H9 (cell line): ENCODE measurements around the gene NARF. TPM values are rescaled to one million over a fixed set of nuclear protein-coding genes. Genes with fewer than 3 reads are reported as not detected.

Source experiments
- DNase-seq: peaks from one replicate; pipeline ENCODE4 v3.0.0-alpha.2; 2017
- H2AFZ ChIP-seq: one replicate; pipeline ENCODE4 v1.6.1; 2013; ENCODE audit warnings: mild to moderate bottlenecking, low read length, control low read depth, moderate library complexity
- H2AK5ac ChIP-seq: 2 replicates; pipeline ENCODE4 v1.6.1; 2013; ENCODE audit warnings: low read length, control low read depth, mixed read lengths; ENCODE audit not compliant: insufficient read length
- H2BK120ac ChIP-seq: one replicate; pipeline ENCODE4 v1.6.1; 2013; ENCODE audit warnings: low read depth, mild to moderate bottlenecking, low read length, control low read depth, inconsistent platforms; ENCODE audit not compliant: poor library complexity, severe bottlenecking
- H2BK12ac ChIP-seq: 2 replicates; pipeline ENCODE4 v1.6.1; 2013; ENCODE audit warnings: low read length, control low read depth, mixed read lengths, low read depth; ENCODE audit not compliant: insufficient read length
- H2BK15ac ChIP-seq: 2 replicates; pipeline ENCODE4 v1.6.1; 2013; ENCODE audit warnings: low read depth, low read length, control low read depth
- H2BK20ac ChIP-seq: one replicate; pipeline ENCODE4 v1.6.1; 2013; ENCODE audit warnings: low read depth, mild to moderate bottlenecking, low read length, control low read depth, inconsistent platforms; ENCODE audit not compliant: poor library complexity, severe bottlenecking
- H2BK5ac ChIP-seq: 2 replicates; pipeline ENCODE4 v1.6.1; 2013; ENCODE audit warnings: low read length, control low read depth, mixed read lengths; ENCODE audit not compliant: insufficient read length
- H3K14ac ChIP-seq: 2 replicates; pipeline ENCODE4 v1.6.1; 2013; ENCODE audit warnings: low read length, control low read depth; ENCODE audit not compliant: insufficient read depth
- H3K18ac ChIP-seq: 2 replicates; pipeline ENCODE4 v1.6.1; 2013; ENCODE audit warnings: low read depth, mild to moderate bottlenecking, mixed read lengths, low read length, control low read depth; ENCODE audit not compliant: insufficient read length
- H3K23ac ChIP-seq: 2 replicates; pipeline ENCODE4 v1.6.1; 2013; ENCODE audit warnings: low read length, control low read depth, mixed read lengths, low read depth; ENCODE audit not compliant: insufficient read length
- H3K23me2 ChIP-seq: 2 replicates; pipeline ENCODE4 v1.6.1; 2013; ENCODE audit warnings: low read depth, mild to moderate bottlenecking, mixed read lengths, low read length, control low read depth; ENCODE audit not compliant: insufficient read length, poor library complexity, severe bottlenecking
- H3K27ac ChIP-seq: 2 replicates; pipeline ENCODE4 v1.5.1; 2013; ENCODE audit warnings: low read length, control low read depth, mixed read lengths, low read depth; ENCODE audit not compliant: insufficient read length
- H3K27me3 ChIP-seq: 2 replicates; pipeline ENCODE4 v1.6.1; 2013; ENCODE audit warnings: low read length, control low read depth, inconsistent platforms; ENCODE audit not compliant: insufficient read depth
- H3K4ac ChIP-seq: 2 replicates; pipeline ENCODE4 v1.6.1; 2013; ENCODE audit warnings: low read depth, mild to moderate bottlenecking, control low read depth, inconsistent platforms, low read length, moderate library complexity
- H3K4me1 ChIP-seq: 2 replicates; pipeline ENCODE4 v1.6.1; 2013; ENCODE audit warnings: low read length, control low read depth, inconsistent platforms; ENCODE audit not compliant: insufficient read depth
- H3K4me2 ChIP-seq: 2 replicates; pipeline ENCODE4 v1.6.1; 2013; ENCODE audit warnings: low read length, control low read depth, mixed read lengths; ENCODE audit not compliant: insufficient read length, insufficient read depth
- H3K56ac ChIP-seq: 2 replicates; pipeline ENCODE4 v1.6.1; 2013; ENCODE audit warnings: low read depth, mild to moderate bottlenecking, mixed read lengths, low read length, control low read depth; ENCODE audit not compliant: insufficient read length
- H3K79me1 ChIP-seq: 2 replicates; pipeline ENCODE4 v1.6.1; 2013; ENCODE audit warnings: low read depth, mild to moderate bottlenecking, moderate library complexity, low read length, control low read depth, inconsistent platforms; ENCODE audit not compliant: insufficient read depth, poor library complexity, severe bottlenecking
- H3K79me2 ChIP-seq: 2 replicates; pipeline ENCODE4 v1.6.1; 2013; ENCODE audit warnings: low read length, control low read depth, inconsistent platforms; ENCODE audit not compliant: insufficient read depth
- H3K9ac ChIP-seq: 2 replicates; pipeline ENCODE4 v1.6.1; 2013; ENCODE audit warnings: low read length, control low read depth, mixed read lengths; ENCODE audit not compliant: insufficient read length; ENCODE audit errors: extremely low read depth
- H3K9me3 ChIP-seq: one replicate; pipeline ENCODE4 v1.6.1; 2013; ENCODE audit warnings: low read depth, low read length, inconsistent platforms; ENCODE audit not compliant: control insufficient read depth
- H3T11ph ChIP-seq: one replicate; pipeline ENCODE4 v1.6.1; 2013; ENCODE audit warnings: mild to moderate bottlenecking, low read length, control low read depth, inconsistent platforms
- H4K20me1 ChIP-seq: one replicate; pipeline ENCODE4 v1.6.1; 2013; ENCODE audit not compliant: control insufficient read depth, insufficient read length, insufficient read depth
- H4K5ac ChIP-seq: 2 replicates; pipeline ENCODE4 v1.6.1; 2013; ENCODE audit warnings: low read depth, mild to moderate bottlenecking, mixed read lengths, low read length, control low read depth; ENCODE audit not compliant: insufficient read length
- H4K8ac ChIP-seq: replicated peaks from 2 replicates; pipeline ENCODE4 v1.6.1; 2013; ENCODE audit warnings: low read length, control low read depth, mixed read lengths, low read depth; ENCODE audit not compliant: insufficient read length
- H4K91ac ChIP-seq: 2 replicates; pipeline ENCODE4 v1.6.1; 2013; ENCODE audit warnings: low read depth, mild to moderate bottlenecking, moderate library complexity, mixed read lengths, low read length, control low read depth; ENCODE audit not compliant: insufficient read length
- H3K27ac Mint-ChIP-seq, 3 experiments: 2 replicates in 2 of 3; 3 replicates in 1 of 3; pipeline ENCODE4 v1.8.0; 2020 to 2021; ENCODE audit warnings: mixed read lengths in 3 of 3, mild to moderate bottlenecking in 1 of 3, moderate library complexity in 1 of 3
- H3K27me3 Mint-ChIP-seq: 2 replicates; pipeline ENCODE4 v1.8.0; 2021; ENCODE audit warnings: low read depth, mild to moderate bottlenecking, moderate library complexity, mixed read lengths
- H3K36me3 Mint-ChIP-seq, 3 experiments: 2 replicates in 2 of 3; 3 replicates in 1 of 3; pipeline ENCODE4 v1.8.0; 2020 to 2021; ENCODE audit warnings: low read depth in 3 of 3, mixed read lengths in 3 of 3; ENCODE audit not compliant: insufficient read depth in 1 of 3
- H3K4me1 Mint-ChIP-seq, 2 experiments: 2 replicates each; pipeline ENCODE4 v1.8.0; 2020; ENCODE audit warnings: mixed read lengths in 2 of 2
- H3K4me3 Mint-ChIP-seq, 2 experiments: 2 replicates in 1 of 2; 3 replicates in 1 of 2; pipeline ENCODE4 v1.8.0; 2020 to 2021; ENCODE audit warnings: mild to moderate bottlenecking in 2 of 2, mixed read lengths in 2 of 2, moderate library complexity in 1 of 2
- H3K9me3 Mint-ChIP-seq, 2 experiments: 2 replicates in 1 of 2; 3 replicates in 1 of 2; pipeline ENCODE4 v1.8.0; 2020; ENCODE audit warnings: mild to moderate bottlenecking in 2 of 2, mixed read lengths in 2 of 2, moderate library complexity in 1 of 2
- CTCF ChIP-seq: fragments of 200-600 bp; sonication (generic); conservative IDR thresholded peaks from 3 replicates; pipeline ENCODE4 v1.8.0; 2021; ENCODE audit warnings: antibody characterized with exemption, mild to moderate bottlenecking
- WGBS: extraction: QIAGEN DNeasy Blood & Tissue Kit; methylation state at CpG from one replicate; pipeline ENCODE4 v1.1.7; 2013; ENCODE audit warnings: missing lambda C conversion rate, low lambda C conversion rate, mixed read lengths; ENCODE audit not compliant: insufficient read length; ENCODE audit errors: extremely low coverage; 5-methylcytosine and 5-hydroxymethylcytosine counted together
- total RNA-seq: library from RNA; stranded (reverse); gene quantifications from 2 replicates; pipeline ENCODE4 v1.2.1, GENCODE V29; 2021

Gene NARF
- total RNA-seq, 1 experiment from 2014 or later = 124 TPM

- no peak overlapping the region for H3K27ac ChIP-seq
- no peaks in the 10 kb centered on the region for H4K20me1 ChIP-seq
- Mint-ChIP-seq H3K4me3 (no peak overlapping the region; a peak in 1 of 5 replicates), H3K9me3 (peaks cover 18% of the 10 kb centered on the region in 2 experiments), H3K4me1 (no peaks in the 10 kb centered on the region), H3K27me3 (no peaks in the 10 kb centered on the region; the same call in 1 of the 2 replicates), H3K36me3 (peaks cover 30 to 44% (median 34%) of the 10 kb centered on the region in 3 experiments), H3K27ac (0 out of 7 replicates have a peak overlapping the region, but pooled peaks of 1 of the 3 experiments have one; percentile 56)
- no peak for TF ChIP-seq CTCF
- H3K27me3 ChIP-seq = no peaks in the 10 kb centered on the region
- no peaks in the 10 kb centered on the region for H3K79me1 ChIP-seq
- WGBS = no CpG with 5 or more reads among the region's 2 CpGs
- DNase-seq = no peak
- H3K14ac ChIP-seq = no peak overlapping the region
- H2BK20ac ChIP-seq = no peak overlapping the region
- no peak overlapping the region for H4K91ac ChIP-seq
- H3K23me2 ChIP-seq = no peaks in the 10 kb centered on the region
- H3K4ac ChIP-seq = no peak overlapping the region
- no peaks in the 10 kb centered on the region for H3K79me2 ChIP-seq
- H3K56ac ChIP-seq = no peak overlapping the region
- H2AFZ ChIP-seq = no peak overlapping the region
- H2BK120ac ChIP-seq = no peak overlapping the region
- H4K5ac ChIP-seq = no peak overlapping the region
- no peak overlapping the region for H3K4me2 ChIP-seq
- H3K4me1 ChIP-seq = no peaks in the 10 kb centered on the region; the same call in 1 of the 2 replicates
- H2BK5ac ChIP-seq = no peak overlapping the region
- H3K18ac ChIP-seq = no peak overlapping the region
- H3K9me3 ChIP-seq = no peaks in the 10 kb centered on the region
- H2AK5ac ChIP-seq = no peak overlapping the region
- no peak overlapping the region for H3K9ac ChIP-seq
- H3T11ph ChIP-seq = no peak overlapping the region
- H4K8ac ChIP-seq = no peak overlapping the region
- no peak overlapping the region for H2BK15ac ChIP-seq
- H2BK12ac ChIP-seq = no peak overlapping the region
- H3K23ac ChIP-seq = no peak overlapping the region
Observed at GRCh38 chr17:82424863-82425159, 33.7 kb upstream of the NARF start.
